Stimulated activated naive B cell treated with anti-CD40 and anti-IgM and Interleukin-4, amounts not matched to agents 10 μg/mL and 1 μg/mL and 100 μg/mL, for 72 hours (primary cell): ENCODE results near the gene MCOLN2.

ENCODE experiments used
- ATAC-seq, 2 donors: fragments of 150-1000 bp; cut with Tn5 transposase; replicated peaks; 2 replicates each; pipeline ENCODE4 v1.10.0; 2021; ENCODE audit warnings: moderate library complexity in 1 of 2
- DNase-seq: peaks from one replicate; pipeline ENCODE4 v3.0.0; 2021
- H3K27ac Mint-ChIP-seq: one replicate; pipeline ENCODE4 v1.8.0; 2022; ENCODE audit warnings: mild to moderate bottlenecking, mixed read lengths
- H3K27me3 Mint-ChIP-seq, 2 donors: one replicate each; pipeline ENCODE4 v1.8.0; 2022; ENCODE audit warnings: mixed read lengths in 2 of 2
- H3K36me3 Mint-ChIP-seq, 2 donors: one replicate each; pipeline ENCODE4 v1.8.0; 2022; ENCODE audit warnings: mixed read lengths in 2 of 2, mild to moderate bottlenecking in 1 of 2
- H3K4me1 Mint-ChIP-seq, 2 donors: one replicate each; pipeline ENCODE4 v1.8.0; 2022; ENCODE audit warnings: mixed read lengths in 2 of 2, mild to moderate bottlenecking in 1 of 2
- H3K4me3 Mint-ChIP-seq, 2 donors: one replicate each; pipeline ENCODE4 v1.8.0; 2022; ENCODE audit warnings: mild to moderate bottlenecking in 2 of 2, mixed read lengths in 2 of 2, moderate library complexity in 1 of 2
- H3K9me3 Mint-ChIP-seq, 2 donors: one replicate each; pipeline ENCODE4 v1.8.0; 2022; ENCODE audit warnings: mixed read lengths in 2 of 2, mild to moderate bottlenecking in 1 of 2

MCOLN2 gene

GRCh38 chr1:84944767-84945486 is 52.0 kb downstream of the MCOLN2 start:
- peak; percentile 90 for ATAC-seq
- Mint-ChIP-seq H3K27me3 (peaks cover 0 to 6% of the 10 kb centered on the region in 2 donors), H3K9me3 (no peaks in the 10 kb centered on the region), H3K4me3 (peak overlapping the region; percentile 77 to 80), H3K36me3 (peaks cover 50 to 80% of the 10 kb centered on the region in 2 donors), H3K27ac (peak overlapping the region; percentile 90), H3K4me1 (peaks cover 27 to 46% of the 10 kb centered on the region in 2 donors)
- peak; percentile 61 for DNase-seq

GRCh38 chr1:84941843-84942242 is 55.1 kb downstream of the MCOLN2 start:
- peaks cover 47 to 78% of the 10 kb centered on the region in 2 donors for H3K36me3 Mint-ChIP-seq
- no peak for DNase-seq
- H3K27me3 Mint-ChIP-seq, result peaks cover 0 to 6% of the 10 kb centered on the region in 2 donors
- no peaks in the 10 kb centered on the region for H3K9me3 Mint-ChIP-seq
- peaks cover 13 to 28% of the 10 kb centered on the region in 2 donors for H3K4me1 Mint-ChIP-seq
- ATAC-seq, result no peak
- H3K4me3 Mint-ChIP-seq, result no peak overlapping the region
- peak overlapping the region; percentile 37 for H3K27ac Mint-ChIP-seq

GRCh38 chr1:84940481-84940880 is 56.4 kb downstream of the MCOLN2 start:
- H3K4me3 Mint-ChIP-seq, result no peak overlapping the region
- peaks cover 47 to 75% of the 10 kb centered on the region in 2 donors for H3K36me3 Mint-ChIP-seq
- peaks cover 10 to 14% of the 10 kb centered on the region in 2 donors for H3K4me1 Mint-ChIP-seq
- H3K27ac Mint-ChIP-seq, result peak overlapping the region; percentile 25
- H3K27me3 Mint-ChIP-seq, result peaks cover 0 to 6% of the 10 kb centered on the region in 2 donors
- ATAC-seq (no peak), DNase-seq (no peak)
- H3K9me3 Mint-ChIP-seq, result no peaks in the 10 kb centered on the region

- H3K4me1 Mint-ChIP-seq, result peaks cover 7% of the 10 kb centered on the region in 2 donors
- H3K27ac Mint-ChIP-seq, result peak overlapping the region; percentile 28
Observed at GRCh38 chr1:84939761-84940160, 57.2 kb downstream of the MCOLN2 start.

GRCh38 chr1:84939151-84939550 is 57.8 kb downstream of the MCOLN2 start:
- H3K27me3 Mint-ChIP-seq, result peaks cover 0 to 6% of the 10 kb centered on the region in 2 donors
- peaks cover 47 to 71% of the 10 kb centered on the region in 2 donors for H3K36me3 Mint-ChIP-seq
- no peak for DNase-seq
- H3K27ac Mint-ChIP-seq, result peak overlapping the region; percentile 48
- no peak for ATAC-seq
- H3K4me3 Mint-ChIP-seq, result no peak overlapping the region
- peaks cover under 1 to 4% of the 10 kb centered on the region in 2 donors for H3K4me1 Mint-ChIP-seq
- H3K9me3 Mint-ChIP-seq, result no peaks in the 10 kb centered on the region

More at GRCh38 chr1:84939761-84940160, 57.2 kb downstream of the MCOLN2 start:
- peaks cover 0 to 6% of the 10 kb centered on the region in 2 donors for H3K27me3 Mint-ChIP-seq
- no peak for DNase-seq
- ATAC-seq, result no peak
- H3K4me3 Mint-ChIP-seq, result no peak overlapping the region
- H3K9me3 Mint-ChIP-seq, result no peaks in the 10 kb centered on the region
- H3K36me3 Mint-ChIP-seq, result peaks cover 47 to 74% of the 10 kb centered on the region in 2 donors

- no peak for DNase-seq
- no peak overlapping the region for H3K4me3 Mint-ChIP-seq
- no peaks in the 10 kb centered on the region for H3K9me3 Mint-ChIP-seq
Observed at GRCh38 chr1:84936116-84936810, 60.6 kb downstream of the MCOLN2 start.

GRCh38 chr1:84933011-84933611 is 63.8 kb downstream of the MCOLN2 start:
- H3K4me1 Mint-ChIP-seq, result peaks cover 0 to 5% of the 10 kb centered on the region in 2 donors
- no peaks in the 10 kb centered on the region for H3K9me3 Mint-ChIP-seq
- no peak overlapping the region for H3K4me3 Mint-ChIP-seq
- peaks cover 54 to 75% of the 10 kb centered on the region in 2 donors for H3K36me3 Mint-ChIP-seq
- ATAC-seq (no peak), DNase-seq (no peak)
- H3K27me3 Mint-ChIP-seq, result no peaks in the 10 kb centered on the region
- H3K27ac Mint-ChIP-seq, result no peak overlapping the region

More at GRCh38 chr1:84936116-84936810, 60.6 kb downstream of the MCOLN2 start:
- peaks cover 51 to 71% of the 10 kb centered on the region in 2 donors for H3K36me3 Mint-ChIP-seq
- peak in 1 of 2 donors; percentile 53 for ATAC-seq
- peak overlapping the region; percentile 37 for H3K27ac Mint-ChIP-seq
- no peaks in the 10 kb centered on the region for H3K4me1 Mint-ChIP-seq
- no peaks in the 10 kb centered on the region for H3K27me3 Mint-ChIP-seq

GRCh38 chr1:84930831-84931230 is 66.1 kb downstream of the MCOLN2 start:
- Mint-ChIP-seq H3K27ac (no peak overlapping the region), H3K9me3 (no peaks in the 10 kb centered on the region), H3K4me1 (peaks cover 0 to 5% of the 10 kb centered on the region in 2 donors), H3K36me3 (peaks cover 62 to 83% of the 10 kb centered on the region in 2 donors), H3K27me3 (no peaks in the 10 kb centered on the region), H3K4me3 (no peak overlapping the region)
- ATAC-seq (no peak), DNase-seq (no peak)

GRCh38 chr1:84930329-84930728 is 66.6 kb downstream of the MCOLN2 start:
- Mint-ChIP-seq H3K27ac (peak overlapping the region; percentile 60), H3K4me3 (no peak overlapping the region), H3K27me3 (no peaks in the 10 kb centered on the region), H3K9me3 (no peaks in the 10 kb centered on the region), H3K36me3 (peaks cover 62 to 86% of the 10 kb centered on the region in 2 donors), H3K4me1 (peaks cover 0 to 5% of the 10 kb centered on the region in 2 donors)
- DNase-seq, result no peak
- no peak for ATAC-seq

GRCh38 chr1:84929581-84929980 is 67.3 kb downstream of the MCOLN2 start:
- no peak for ATAC-seq
- H3K9me3 Mint-ChIP-seq, result no peaks in the 10 kb centered on the region
- H3K27me3 Mint-ChIP-seq, result no peaks in the 10 kb centered on the region
- peaks cover 62 to 84% of the 10 kb centered on the region in 2 donors for H3K36me3 Mint-ChIP-seq
- no peak for DNase-seq
- H3K4me3 Mint-ChIP-seq, result no peak overlapping the region
- peaks cover 0 to 5% of the 10 kb centered on the region in 2 donors for H3K4me1 Mint-ChIP-seq
- H3K27ac Mint-ChIP-seq, result no peak overlapping the region

GRCh38 chr1:84928979-84929378 is 67.9 kb downstream of the MCOLN2 start:
- peaks cover 62 to 82% of the 10 kb centered on the region in 2 donors for H3K36me3 Mint-ChIP-seq
- ATAC-seq, result no peak
- H3K27me3 Mint-ChIP-seq, result no peaks in the 10 kb centered on the region
- no peaks in the 10 kb centered on the region for H3K9me3 Mint-ChIP-seq
- DNase-seq, result no peak
- H3K4me1 Mint-ChIP-seq, result peaks cover 0 to 5% of the 10 kb centered on the region in 2 donors
- H3K4me3 Mint-ChIP-seq, result no peak overlapping the region
- H3K27ac Mint-ChIP-seq, result no peak overlapping the region

GRCh38 chr1:84923317-84923716 is 73.6 kb downstream of the MCOLN2 start:
- no peak overlapping the region for H3K4me3 Mint-ChIP-seq
- DNase-seq (no peak), ATAC-seq (no peak)
- peaks cover 20 to 34% of the 10 kb centered on the region in 2 donors for H3K36me3 Mint-ChIP-seq
- peak overlapping the region; percentile 37 for H3K27ac Mint-ChIP-seq
- H3K9me3 Mint-ChIP-seq, result no peaks in the 10 kb centered on the region
- H3K27me3 Mint-ChIP-seq, result peaks cover 7% of the 10 kb centered on the region in 2 donors
- H3K4me1 Mint-ChIP-seq, result peaks cover 0 to 3% of the 10 kb centered on the region in 2 donors

- Mint-ChIP-seq H3K27ac (no peak overlapping the region), H3K36me3 (peaks cover 0 to 7% of the 10 kb centered on the region in 2 donors), H3K4me3 (no peak overlapping the region), H3K9me3 (no peaks in the 10 kb centered on the region), H3K27me3 (peaks cover 11 to 15% of the 10 kb centered on the region in 2 donors), H3K4me1 (peaks cover 0 to 3% of the 10 kb centered on the region in 2 donors)
- DNase-seq (no peak), ATAC-seq (no peak)
Observed at GRCh38 chr1:84920159-84920558, 76.8 kb downstream of the MCOLN2 start.

GRCh38 chr1:84919461-84919970 is 77.4 kb downstream of the MCOLN2 start:
- Mint-ChIP-seq H3K4me3 (no peak overlapping the region), H3K9me3 (no peaks in the 10 kb centered on the region), H3K27me3 (peaks cover 11 to 15% of the 10 kb centered on the region in 2 donors), H3K4me1 (peaks cover 0 to 3% of the 10 kb centered on the region in 2 donors), H3K27ac (no peak overlapping the region), H3K36me3 (peaks cover 0 to 4% of the 10 kb centered on the region in 2 donors)
- no peak for DNase-seq
- ATAC-seq, result no peak
